Measurements from ENCODE around the gene VEGFB.

VEGFB gene

GRCh38 chr11:64284962-64285884 lies 50.8 kb downstream of the VEGFB start, which contains the start of gene GPR137:
Gene GPR137, plus strand, starts transcription at chr11:64285848. Its CDS starts 677 bp downstream, at chr11:64286525.
- peak; percentile 87 for DNase-seq (ENCODE audit: low read depth)
- TF ChIP-seq CTCF (IDR thresholded peaks at IDR 0.05; ENCODE audit: insufficient read depth, low read depth, low read length, missing control alignments), result no peak

DNA sequence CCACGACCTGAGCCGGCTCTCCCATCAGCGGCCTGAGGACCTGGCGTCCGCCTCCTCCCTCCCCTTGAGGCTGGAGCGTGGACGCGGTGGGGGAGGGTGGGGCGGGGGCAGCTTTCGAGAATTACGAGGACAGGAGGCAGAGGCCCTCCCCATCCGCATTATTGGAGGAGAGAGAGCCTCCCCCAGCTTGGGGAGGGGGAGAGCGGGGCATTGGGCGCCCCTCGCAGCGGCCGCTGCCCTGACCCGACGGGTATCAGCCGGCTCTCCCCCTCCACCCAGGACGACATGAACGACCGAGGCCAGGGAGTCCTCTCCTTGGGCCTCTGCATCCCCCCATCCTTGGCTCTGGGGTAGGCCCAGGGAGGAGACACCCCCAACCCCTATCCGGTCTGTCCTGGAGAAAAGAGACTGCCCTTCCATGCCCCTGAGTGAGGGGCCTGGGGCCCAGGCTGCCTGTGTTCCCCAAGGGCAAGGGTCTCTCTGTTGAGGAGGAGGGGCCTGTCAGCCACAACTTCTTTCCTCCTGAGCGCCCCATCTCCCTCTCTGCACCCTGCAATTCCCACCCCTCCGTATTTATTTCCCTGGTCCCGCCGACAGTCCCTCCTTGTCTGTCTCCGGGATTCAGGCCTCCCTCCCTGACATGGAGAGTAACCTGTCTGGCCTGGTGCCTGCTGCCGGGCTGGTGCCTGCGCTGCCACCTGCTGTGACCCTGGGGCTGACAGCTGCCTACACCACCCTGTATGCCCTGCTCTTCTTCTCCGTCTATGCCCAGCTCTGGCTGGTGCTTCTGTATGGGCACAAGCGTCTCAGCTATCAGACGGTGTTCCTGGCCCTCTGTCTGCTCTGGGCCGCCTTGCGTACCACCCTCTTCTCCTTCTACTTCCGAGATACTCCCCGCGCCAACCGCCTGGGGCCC lies 51.8 kb downstream of the VEGFB start:
- DNase-seq (ENCODE audit: low read depth), result peak; percentile 53
- peak overlapping the region; percentile 93 for H3K4me3 ChIP-seq (ENCODE audit: low read depth, low read length)
- TF ChIP-seq CTCF (IDR thresholded peaks at IDR 0.05; ENCODE audit: insufficient read depth, low read depth, low read length, missing control alignments), result peak; percentile 32

More at GRCh38 chr11:64284962-64285884, 50.8 kb downstream of the VEGFB start, which contains the start of gene GPR137:
- peak within 1 kb of the TSS; percentile 93 for H3K4me3 ChIP-seq (ENCODE audit: low read depth, low read length)

- no peak for DNase-seq (ENCODE audit: low read depth)
- no peak for TF ChIP-seq CTCF (IDR thresholded peaks at IDR 0.05; ENCODE audit: insufficient read depth, low read depth, low read length, missing control alignments)
- H3K4me3 ChIP-seq (ENCODE audit: low read depth, low read length), result no peak overlapping the region
Measured at GRCh38 chr11:64286801-64287159, 52.4 kb downstream of the VEGFB start.

GRCh38 chr11:64287676-64288352 lies 53.4 kb downstream of the VEGFB start:
- no peak for TF ChIP-seq CTCF (IDR thresholded peaks at IDR 0.05; ENCODE audit: insufficient read depth, low read depth, low read length, missing control alignments)
- DNase-seq (ENCODE audit: low read depth), result no peak
- H3K4me3 ChIP-seq (ENCODE audit: low read depth, low read length), result no peak overlapping the region

GRCh38 chr11:64288353-64288750 lies 54.0 kb downstream of the VEGFB start:
- no peak overlapping the region for H3K4me3 ChIP-seq (ENCODE audit: low read depth, low read length)
- no peak for DNase-seq (ENCODE audit: low read depth)
- TF ChIP-seq CTCF (IDR thresholded peaks at IDR 0.05; ENCODE audit: insufficient read depth, low read depth, low read length, missing control alignments), result no peak

Data from GM12865 (cell line).